Thyroid gland (tissue), 4 donors: ENCODE results near the gene PASK. TPM values are rescaled to one million over a fixed set of nuclear protein-coding genes. Genes with fewer than 3 reads are reported as not detected.

ENCODE experiments used
- DNase-seq, 2 donors: peaks; one replicate each; pipeline ENCODE4 v3.0.0-alpha.2; 2019
- H3K27ac ChIP-seq, 3 donors: fragments of 200-600 bp; sonication (generic); 1 replicate in 2 of 3; 2 replicates in 1 of 3; pipeline ENCODE4 v1.5.1; 2016 to 2019; ENCODE audit warnings: mild to moderate bottlenecking in 1 of 3, moderate library complexity in 1 of 3
- H3K27me3 ChIP-seq: fragments of 200-600 bp; sonication (generic); one replicate; pipeline ENCODE4 v1.5.1; 2019
- H3K36me3 ChIP-seq, 2 donors: fragments of 200-600 bp; sonication (generic); one replicate each; pipeline ENCODE4 v1.5.1; 2016 to 2019
- H3K4me1 ChIP-seq, 2 donors: fragments of 200-600 bp; sonication (generic); one replicate each; pipeline ENCODE4 v1.5.1; 2017 to 2019
- H3K4me3 ChIP-seq, 3 donors: fragments of 200-600 bp; sonication (generic); replicated peaks in 1 of 3; 1 replicate in 2 of 3; 2 replicates in 1 of 3; pipeline ENCODE4 v1.5.1; 2016; ENCODE audit warnings: mild to moderate bottlenecking in 1 of 3
- H3K9me3 ChIP-seq: fragments of 200-600 bp; sonication (generic); one replicate; pipeline ENCODE4 v1.5.1; 2017
- POLR2A ChIP-seq, 2 donors: fragments of 450-650 bp; IDR thresholded peaks; one replicate each; pipeline ENCODE4 v1.6.1; 2017; ENCODE audit warnings: antibody characterized with exemption in 2 of 2, mild to moderate bottlenecking in 2 of 2, moderate library complexity in 1 of 2
- WGBS, 2 donors: methylation state at CpG; one replicate each; pipeline ENCODE4 v1.1.5; 2017; 5-methylcytosine and 5-hydroxymethylcytosine counted together
- intact Hi-C: fragments of 100-400 bp; cut with DNase I; formaldehyde crosslinking; loops from one replicate; pipeline ENCODE4 v1.15.1; 2023
- total RNA-seq, 4 donors: library from RNA; depleted of rRNA; stranded (reverse); fragments of >200 nt; gene quantifications; one replicate each; pipeline ENCODE4 v1.2.3, GENCODE V29; 2016
- TF ChIP-seq, protein P1 (sequence below), 6 experiments: fragments of 200-600 bp in 3 of 6; fragments of 450-650 bp in 3 of 6; sonication (generic) in 3 of 6; IDR thresholded peaks; one replicate each; pipeline ENCODE4 v1.5.1; 2016 to 2019; ENCODE audit warnings: antibody characterized with exemption in 6 of 6, mild to moderate bottlenecking in 2 of 6, inconsistent platforms in 1 of 6, moderate library complexity in 1 of 6

Gene PASK
- total RNA-seq, 4 donors from 2014 or later = 7.0 to 29.4 (median 20.8) TPM

DNA sequence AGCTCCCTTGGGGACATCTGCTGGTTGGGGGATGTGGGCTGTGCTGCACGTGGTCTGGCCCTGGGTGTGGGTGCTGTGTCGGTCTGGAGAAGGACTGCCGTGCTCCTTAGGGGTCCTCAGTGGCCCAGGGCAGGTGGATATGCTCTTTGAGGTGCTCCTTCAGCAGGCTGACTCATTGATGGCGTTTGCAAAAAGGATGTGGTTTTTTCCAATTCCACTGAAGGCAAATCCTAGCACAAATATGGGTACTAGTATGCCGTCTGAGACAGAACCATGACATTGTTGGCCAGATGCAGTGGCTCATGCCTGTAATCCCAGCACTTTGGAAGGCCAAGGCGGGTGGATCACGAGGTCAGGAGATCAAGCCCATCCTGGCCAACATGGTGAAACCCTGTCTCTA, 4.3 kb upstream of the PASK start:
- TF ChIP-seq, protein P1, sequence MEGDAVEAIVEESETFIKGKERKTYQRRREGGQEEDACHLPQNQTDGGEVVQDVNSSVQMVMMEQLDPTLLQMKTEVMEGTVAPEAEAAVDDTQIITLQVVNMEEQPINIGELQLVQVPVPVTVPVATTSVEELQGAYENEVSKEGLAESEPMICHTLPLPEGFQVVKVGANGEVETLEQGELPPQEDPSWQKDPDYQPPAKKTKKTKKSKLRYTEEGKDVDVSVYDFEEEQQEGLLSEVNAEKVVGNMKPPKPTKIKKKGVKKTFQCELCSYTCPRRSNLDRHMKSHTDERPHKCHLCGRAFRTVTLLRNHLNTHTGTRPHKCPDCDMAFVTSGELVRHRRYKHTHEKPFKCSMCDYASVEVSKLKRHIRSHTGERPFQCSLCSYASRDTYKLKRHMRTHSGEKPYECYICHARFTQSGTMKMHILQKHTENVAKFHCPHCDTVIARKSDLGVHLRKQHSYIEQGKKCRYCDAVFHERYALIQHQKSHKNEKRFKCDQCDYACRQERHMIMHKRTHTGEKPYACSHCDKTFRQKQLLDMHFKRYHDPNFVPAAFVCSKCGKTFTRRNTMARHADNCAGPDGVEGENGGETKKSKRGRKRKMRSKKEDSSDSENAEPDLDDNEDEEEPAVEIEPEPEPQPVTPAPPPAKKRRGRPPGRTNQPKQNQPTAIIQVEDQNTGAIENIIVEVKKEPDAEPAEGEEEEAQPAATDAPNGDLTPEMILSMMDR (IDR thresholded peaks at IDR 0.05) = no peak
- no peak for TF ChIP-seq POLR2A (IDR thresholded peaks at IDR 0.05)
- peaks cover 10% of the 10 kb centered on the region in 2 donors for H3K36me3 ChIP-seq

DNA sequence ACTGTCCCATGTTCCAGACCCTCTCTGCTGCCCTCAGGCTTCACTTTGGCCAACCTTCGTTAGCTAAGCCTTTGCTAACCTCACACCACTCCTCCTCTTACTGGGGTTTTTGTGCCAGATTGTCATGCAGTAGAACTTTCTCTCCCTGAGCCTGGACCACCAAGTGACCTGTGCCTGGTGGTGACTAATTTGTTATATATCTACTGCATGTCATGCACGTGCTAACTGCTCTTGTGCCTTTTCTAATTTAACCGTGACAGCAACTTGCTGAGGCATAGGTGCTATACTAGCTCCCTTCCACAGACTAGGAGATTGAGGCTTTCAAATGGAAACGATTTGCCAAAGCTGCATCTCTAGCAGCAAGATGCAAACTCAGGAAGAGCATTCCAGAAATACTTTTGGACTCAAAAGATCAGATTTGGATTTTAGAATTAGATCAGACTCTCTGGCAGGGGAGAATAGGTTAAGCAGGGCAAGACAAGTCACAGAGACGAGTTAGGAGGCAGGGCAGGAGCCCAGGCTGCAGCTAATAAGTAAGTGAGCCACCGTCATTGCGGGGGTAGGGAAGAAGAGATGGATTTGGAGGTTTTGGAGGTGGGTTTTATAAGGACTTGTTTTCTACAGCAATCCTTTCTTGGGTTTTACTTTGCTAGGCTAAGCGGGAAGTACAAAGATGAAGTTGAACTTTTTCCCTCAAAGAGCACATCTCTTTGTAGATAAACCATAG, 2.8 kb upstream of the PASK start:
- Histone ChIP-seq H3K27me3 (no peaks in the 10 kb centered on the region), H3K27ac (no peak overlapping the region), H3K9me3 (no peaks in the 10 kb centered on the region), H3K4me1 (peaks cover 8 to 13% of the 10 kb centered on the region in 2 donors), H3K4me3 (no peak overlapping the region), H3K36me3 (no peaks in the 10 kb centered on the region)
- TF ChIP-seq POLR2A (IDR thresholded peaks at IDR 0.05) = no peak
- TF ChIP-seq, protein P1 (IDR thresholded peaks at IDR 0.05) = no peak
- intact Hi-C loops = loop anchor here (10.0 kb wide), 1 partner anchor 157 kb away; the partner anchor contains the start of gene SNED1
- no peak for DNase-seq
- 75% methylated on average over 8 of the region's 8 CpGs for WGBS, 2 donors

More for the DNA sequence above, 4.3 kb upstream of the PASK start:
- no peak overlapping the region for H3K4me3 ChIP-seq
- no peak overlapping the region for H3K27ac ChIP-seq
- H3K27me3 ChIP-seq = no peaks in the 10 kb centered on the region
- no peaks in the 10 kb centered on the region for H3K9me3 ChIP-seq
- peaks cover 4 to 8% of the 10 kb centered on the region in 2 donors for H3K4me1 ChIP-seq
- 95 to 96% methylated on average over 3 to 7 of the region's 7 CpGs for WGBS, 2 donors
- DNase-seq = no peak
- intact Hi-C loops = loop anchor here (10.0 kb wide), 1 partner anchor 159 kb away; the partner anchor contains the start of gene SNED1

DNA sequence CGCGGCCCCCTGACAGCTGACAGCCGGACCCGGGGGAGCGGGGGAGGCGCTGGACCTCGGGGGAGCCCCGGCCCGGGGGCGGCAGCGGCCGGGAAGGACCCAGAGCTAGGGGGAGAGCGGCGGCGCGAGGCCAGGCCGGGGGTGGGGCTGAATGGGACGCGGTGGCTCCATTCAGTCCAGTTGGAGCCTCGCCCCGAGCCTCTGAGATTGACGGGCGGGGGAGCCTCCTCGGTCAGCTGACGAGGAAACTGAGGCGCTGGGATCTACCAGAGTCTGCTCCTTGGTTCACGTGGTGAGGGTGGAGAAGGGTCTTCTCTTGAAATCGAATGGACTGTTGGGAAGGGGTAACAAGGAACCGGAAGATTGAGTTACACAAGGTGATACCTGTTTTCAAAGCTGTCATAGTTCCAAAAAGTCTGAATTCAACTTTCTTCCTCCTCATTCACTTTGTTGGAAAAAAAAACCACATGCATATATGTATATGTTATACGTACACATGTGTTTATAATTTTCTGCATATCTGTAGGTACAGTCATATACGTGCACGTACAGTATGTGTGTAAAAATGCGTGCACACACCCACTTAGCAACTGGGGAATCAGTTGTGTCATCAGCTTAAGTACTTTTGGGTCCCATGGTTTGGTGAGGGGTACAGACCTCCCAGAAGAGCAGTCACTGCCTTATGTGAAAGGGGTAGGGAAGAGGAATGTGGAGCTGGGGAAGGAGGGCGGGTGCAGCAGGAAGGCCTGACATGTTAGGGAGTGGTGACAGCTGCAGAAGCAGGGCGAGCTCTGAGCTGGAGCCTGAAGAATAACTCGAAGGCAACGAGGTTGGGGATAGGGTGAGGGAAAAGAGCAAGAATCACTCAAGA, 1.6 kb upstream of the PASK start:
- H3K9me3 ChIP-seq = no peaks in the 10 kb centered on the region
- H3K27me3 ChIP-seq = no peaks in the 10 kb centered on the region
- DNase-seq = peak in 1 of 2 donors; percentile 60
- H3K4me1 ChIP-seq = peaks cover 8 to 13% of the 10 kb centered on the region in 2 donors
- H3K36me3 ChIP-seq = no peaks in the 10 kb centered on the region
- TF ChIP-seq, protein P1 (IDR thresholded peaks at IDR 0.05) = no peak
- no peak for TF ChIP-seq POLR2A (IDR thresholded peaks at IDR 0.05)
- H3K4me3 ChIP-seq = peak overlapping the region; percentile 6 to 94 (median 37)
- H3K27ac ChIP-seq = peak overlapping the region in 2 of 3 donors; percentile 26 to 60
- WGBS, 2 donors = 18 to 21% methylated on average over 18 to 25 of the region's 37 CpGs
- intact Hi-C loops = loop anchor here (10.0 kb wide), 1 partner anchor 156 kb away; the partner anchor contains the start of gene SNED1

DNA sequence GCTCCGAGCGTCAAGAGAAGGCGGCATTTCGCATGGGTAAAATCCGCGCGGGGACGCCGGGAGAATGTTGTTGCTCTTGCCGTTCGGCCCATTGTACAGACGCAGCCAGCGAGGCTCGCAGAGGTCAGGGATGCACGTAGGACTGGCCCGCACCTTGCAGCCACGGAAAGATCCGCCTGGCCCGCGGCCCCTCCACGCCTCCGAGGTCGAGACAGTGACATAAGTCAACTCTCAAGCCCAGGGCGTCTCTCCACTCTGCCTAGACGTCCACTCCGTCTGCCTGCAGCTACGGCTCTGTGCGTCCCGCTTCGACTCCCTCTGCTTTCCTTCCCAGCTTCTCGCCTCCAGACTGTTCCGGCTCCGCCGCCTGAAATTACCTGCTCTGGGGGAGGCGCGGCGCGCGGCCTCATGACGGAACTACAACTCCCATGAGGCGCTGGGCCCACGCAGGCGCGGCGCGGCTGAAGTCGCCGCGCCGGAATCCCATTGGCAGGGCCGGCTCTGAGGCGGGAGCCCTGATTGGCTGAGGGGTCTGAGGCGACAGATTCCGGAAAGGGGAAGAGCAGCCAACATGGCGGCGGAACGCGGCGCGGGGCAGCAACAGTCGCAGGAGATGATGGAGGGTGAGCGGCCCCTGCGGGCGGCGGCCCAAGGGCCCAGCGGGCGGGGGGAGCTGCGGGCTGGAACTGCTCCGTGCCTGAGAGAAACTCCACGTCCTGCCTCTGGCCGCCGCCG, 820 bp upstream of the PASK start, which contains the start of gene PPP1R7:
TSS of gene PPP1R7 (plus strand) at position 543 of the 735 bp plus-strand sequence. CDS start at position 572, 29 bp downstream.
- TF ChIP-seq, protein P1 (IDR thresholded peaks at IDR 0.05) = peak in 2 of 6 experiments; percentile 4 to 18
- peak in 1 of 2 donors; percentile 74 for TF ChIP-seq POLR2A (IDR thresholded peaks at IDR 0.05)
- H3K4me1 ChIP-seq = peaks cover 8 to 13% of the 10 kb centered on the region in 2 donors
- DNase-seq = peak; percentile 97
- peak within 1 kb of the TSS in 2 of 3 donors; percentile 26 to 60 for H3K27ac ChIP-seq
- peak within 1 kb of the TSS; percentile 6 to 94 (median 83) for H3K4me3 ChIP-seq
- H3K27me3 ChIP-seq = no peaks in the 10 kb centered on the region
- intact Hi-C loops = loop anchor here (10.0 kb wide), 1 partner anchor 155 kb away; the partner anchor contains the start of gene SNED1
- H3K9me3 ChIP-seq = no peaks in the 10 kb centered on the region
- no peaks in the 10 kb centered on the region for H3K36me3 ChIP-seq
- 1% methylated on average over 22 of the region's 73 CpGs; no CpG with 5 or more reads in 1 of the 2 donors for WGBS, 2 donors
